T-helper 1 cell (primary cell): Measurements from ENCODE around the gene LYPD6B.

ENCODE experiments used
- DNase-seq, 5 donors: peaks; one replicate each; pipeline ENCODE4 v3.0.0-alpha.2; 2012 to 2020

LYPD6B gene

GRCh38 chr2:149129433-149129832 lies 90.9 kb downstream of the LYPD6B start:
- DNase-seq: no peak

- DNase-seq: no peak
Measured at GRCh38 chr2:149132339-149132738, 93.8 kb downstream of the LYPD6B start.

GRCh38 chr2:149132901-149133300 lies 94.4 kb downstream of the LYPD6B start:
- no peak for DNase-seq

- no peak for DNase-seq
Measured at GRCh38 chr2:149134335-149134923, 95.9 kb downstream of the LYPD6B start.

GRCh38 chr2:149136111-149136510 lies 97.6 kb downstream of the LYPD6B start:
- no peak for DNase-seq

GRCh38 chr2:149141046-149141445 lies 102.5 kb downstream of the LYPD6B start:
- DNase-seq: no peak

- no peak for DNase-seq
Measured at GRCh38 chr2:149143734-149144133, 105.2 kb downstream of the LYPD6B start.

GRCh38 chr2:149145314-149146295 lies 107.1 kb downstream of the LYPD6B start:
- DNase-seq: no peak

- DNase-seq: no peak
Measured at GRCh38 chr2:149146876-149147275, 108.4 kb downstream of the LYPD6B start.

GRCh38 chr2:149148194-149149006 lies 109.9 kb downstream of the LYPD6B start:
- no peak for DNase-seq

GRCh38 chr2:149149007-149149297 lies 110.5 kb downstream of the LYPD6B start:
- no peak for DNase-seq

- DNase-seq: no peak
Measured at GRCh38 chr2:149152469-149152953, 114.0 kb downstream of the LYPD6B start.

GRCh38 chr2:149155196-149155969 lies 116.9 kb downstream of the LYPD6B start:
- DNase-seq: no peak

- DNase-seq: no peak
Measured at GRCh38 chr2:149155988-149156387, 117.5 kb downstream of the LYPD6B start.

GRCh38 chr2:149156971-149157740 lies 118.7 kb downstream of the LYPD6B start:
- DNase-seq: no peak

- DNase-seq: no peak
Measured at GRCh38 chr2:149158957-149159356, 120.5 kb downstream of the LYPD6B start.

GRCh38 chr2:149160195-149160594 lies 121.7 kb downstream of the LYPD6B start:
- DNase-seq: no peak

GRCh38 chr2:149160701-149161217 lies 122.3 kb downstream of the LYPD6B start:
- DNase-seq: peak in 1 of 5 donors; percentile 1

GRCh38 chr2:149161481-149162225 lies 123.2 kb downstream of the LYPD6B start:
- DNase-seq: no peak

GRCh38 chr2:149164296-149164695 lies 125.8 kb downstream of the LYPD6B start:
- no peak for DNase-seq

GRCh38 chr2:149164827-149165226 lies 126.3 kb downstream of the LYPD6B start:
- DNase-seq: no peak
